ENCODE data around the gene SPTBN1. TPM values are rescaled to one million over a fixed set of nuclear protein-coding genes. Genes with fewer than 3 reads are reported as not detected.

Gene SPTBN1
- total and polyA plus RNA-seq, 2 of the 13 experiments (the other 11 are each of a cell fraction or from before 2014, with no cell fraction given) = 123 to 299 TPM

GRCh38 chr2:54545702-54546450 lies 89.7 kb downstream of the SPTBN1 start (continued):
- TF ChIP-seq TRIM24 (CRISPR knock-in tag; IDR thresholded peaks at IDR 0.05) (no peak; the same call in 1 of the 2 replicates), FOXP1 (IDR thresholded peaks at IDR 0.05) (peak; percentile 71; the same call in 1 of the 2 replicates), FOXP1 (CRISPR knock-in tag; IDR thresholded peaks at IDR 0.05) (peak; percentile 89), FOXA3 (CRISPR knock-in tag; IDR thresholded peaks at IDR 0.05) (peak; percentile 96), ZFP62 (CRISPR knock-in tag; IDR thresholded peaks at IDR 0.05) (no peak), ATF5 (CRISPR knock-in tag; IDR thresholded peaks at IDR 0.05; ENCODE audit: low read depth) (no peak), ZFP36L1 (CRISPR knock-in tag; IDR thresholded peaks at IDR 0.05) (no peak), POLR2AphosphoS2 (IDR thresholded peaks at IDR 0.05; ENCODE audit: low read depth, low read length) (no peak), ZFP36L2 (CRISPR knock-in tag; IDR thresholded peaks at IDR 0.05) (no peak), REL (CRISPR knock-in tag; conservative IDR thresholded peaks at IDR 0.05) (no peak), GPBP1L1 (CRISPR knock-in tag; IDR thresholded peaks at IDR 0.05) (no peak), BHLHE40 (IDR thresholded peaks at IDR 0.05; ENCODE audit: low read length) (no peak), TEF (CRISPR knock-in tag; IDR thresholded peaks at IDR 0.05) (no peak), HMGXB4 (CRISPR knock-in tag; IDR thresholded peaks at IDR 0.05; ENCODE audit: borderline replicate concordance in 1 of 2, low read depth in 1 of 2) (0 out of 4 replicates have a peak, but pooled peaks of 1 of the 2 experiments have one; percentile 25), HOXA7 (CRISPR knock-in tag; IDR thresholded peaks at IDR 0.05) (no peak), HNRNPUL1 (IDR thresholded peaks at IDR 0.05; ENCODE audit: low read depth, low read length) (no peak), HNRNPL (IDR thresholded peaks at IDR 0.05; ENCODE audit: low read depth, low read length) (no peak), GTF2F1 (IDR thresholded peaks at IDR 0.05; ENCODE audit: low read length) (no peak), BCLAF1 (IDR thresholded peaks at IDR 0.05) (no peak), ZBTB49 (CRISPR knock-in tag; IDR thresholded peaks at IDR 0.05; ENCODE audit: borderline replicate concordance) (no peak)
